Gastroesophageal sphincter (tissue), 3 donors: Measurements from ENCODE around the gene GBE1.

ENCODE experiments used
- EP300 ChIP-seq: sonication (generic); formaldehyde crosslinking; IDR thresholded peaks from one replicate; pipeline ENCODE4 v1.6.1; 2017; ENCODE audit warnings: antibody characterized with exemption, mild to moderate bottlenecking
- TF ChIP-seq, protein P1 (sequence below), 4 experiments: fragments of 200-600 bp in 2 of 4; fragments of 450-650 bp in 2 of 4; sonication (generic) in 1 of 4; IDR thresholded peaks; one replicate each; pipeline ENCODE4 v1.5.1; 2017 to 2019; ENCODE audit warnings: antibody characterized with exemption in 4 of 4, mild to moderate bottlenecking in 2 of 4, moderate library complexity in 2 of 4

GRCh38 chr3:81468391-81468790, 293.1 kb downstream of the GBE1 start:
- TF ChIP-seq, protein P1, sequence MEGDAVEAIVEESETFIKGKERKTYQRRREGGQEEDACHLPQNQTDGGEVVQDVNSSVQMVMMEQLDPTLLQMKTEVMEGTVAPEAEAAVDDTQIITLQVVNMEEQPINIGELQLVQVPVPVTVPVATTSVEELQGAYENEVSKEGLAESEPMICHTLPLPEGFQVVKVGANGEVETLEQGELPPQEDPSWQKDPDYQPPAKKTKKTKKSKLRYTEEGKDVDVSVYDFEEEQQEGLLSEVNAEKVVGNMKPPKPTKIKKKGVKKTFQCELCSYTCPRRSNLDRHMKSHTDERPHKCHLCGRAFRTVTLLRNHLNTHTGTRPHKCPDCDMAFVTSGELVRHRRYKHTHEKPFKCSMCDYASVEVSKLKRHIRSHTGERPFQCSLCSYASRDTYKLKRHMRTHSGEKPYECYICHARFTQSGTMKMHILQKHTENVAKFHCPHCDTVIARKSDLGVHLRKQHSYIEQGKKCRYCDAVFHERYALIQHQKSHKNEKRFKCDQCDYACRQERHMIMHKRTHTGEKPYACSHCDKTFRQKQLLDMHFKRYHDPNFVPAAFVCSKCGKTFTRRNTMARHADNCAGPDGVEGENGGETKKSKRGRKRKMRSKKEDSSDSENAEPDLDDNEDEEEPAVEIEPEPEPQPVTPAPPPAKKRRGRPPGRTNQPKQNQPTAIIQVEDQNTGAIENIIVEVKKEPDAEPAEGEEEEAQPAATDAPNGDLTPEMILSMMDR (IDR thresholded peaks at IDR 0.05): no peak
- TF ChIP-seq EP300: no peak
